Ovary (tissue), 9 donors: ENCODE measurements around the gene FGF3. TPM values are rescaled to one million over a fixed set of nuclear protein-coding genes. Genes with fewer than 3 reads are reported as not detected.
"Not testable (repeated sequence)": the region's sequence is repeated elsewhere in the genome, so short reads cannot be mapped to it uniquely, and the experiment has no call there.

Experiments
- DNase-seq, 5 donors: peaks; one replicate each; pipeline ENCODE4 v3.0.0-alpha.2; 2019 to 2020
- H3K27ac ChIP-seq, 2 donors: fragments of 200-600 bp; one replicate each; pipeline versions ENCODE4 v1.5.1 to v1.8.0; 2019 to 2022
- H3K27me3 ChIP-seq: fragments of 200-600 bp; one replicate; pipeline ENCODE4 v1.8.0; 2022
- H3K36me3 ChIP-seq: fragments of 200-600 bp; sonication (generic); one replicate; pipeline ENCODE4 v1.5.1; 2019
- H3K4me1 ChIP-seq: one replicate; pipeline ENCODE4 v1.8.1; 2013; ENCODE audit warnings: mild to moderate bottlenecking, moderate library complexity; ENCODE audit not compliant: insufficient read depth
- H3K4me3 ChIP-seq: fragments of 200-600 bp; sonication (generic); one replicate; pipeline ENCODE4 v1.5.1; 2017
- H3K9me3 ChIP-seq, 2 donors: fragments of 200-600 bp in 1 of 2; sonication (generic) in 1 of 2; one replicate each; pipeline versions ENCODE4 v1.5.1 to v1.8.1; 2013 to 2019; ENCODE audit warnings: mild to moderate bottlenecking in 1 of 2, moderate library complexity in 1 of 2
- EP300 ChIP-seq: sonication (generic); formaldehyde crosslinking; IDR thresholded peaks from one replicate; pipeline ENCODE4 v1.6.1; 2017; ENCODE audit warnings: antibody characterized with exemption
- POLR2A ChIP-seq: fragments of 450-650 bp; IDR thresholded peaks from one replicate; pipeline ENCODE4 v1.6.1; 2017; ENCODE audit warnings: antibody characterized with exemption, mild to moderate bottlenecking, moderate library complexity
- WGBS, 3 donors: extraction: QIAGEN DNeasy Blood & Tissue Kit in 1 of 3; methylation state at CpG; one replicate each; pipeline versions ENCODE4 v1.1.5 to v1.1.7; 2013 to 2017; 5-methylcytosine and 5-hydroxymethylcytosine counted together
- intact Hi-C, 4 donors: fragments of 100-400 bp; cut with DNase I; formaldehyde crosslinking; loops; one replicate each; pipeline versions ENCODE4 v1.11.0 to v1.15.1; 2022 to 2023
- polyA plus RNA-seq, 2 donors: library from polyadenylated mRNA; stranded (reverse); fragments of 200-250 nt in 1 of 2; fragments of 350-450 nt in 1 of 2; fragmentation: Illumina TruSeq in 1 of 2; extraction: RNeasy Lipid Tissue Mini Kit (QIAGEN cat#74804) in 1 of 2; gene quantifications; one replicate each; pipeline ENCODE4 v1.2.3, GENCODE V29; 2013 to 2014
- total RNA-seq, 7 donors: library from RNA; depleted of rRNA in 2 of 7; stranded (reverse); fragments of >200 nt in 2 of 7; fragmentation: NEBNext Ultra II Directional in 3 of 7; extraction: Animal tissue kit (Norgen Biotek cat#: 25700) in 3 of 7; gene quantifications; one replicate each; pipeline versions ENCODE4 v1.1.0 to v1.2.4, GENCODE V29; 2016 to 2023
- TF ChIP-seq, protein P1 (sequence below), 3 donors: fragments of 450-650 bp in 2 of 3; fragments of 200-600 bp in 1 of 3; IDR thresholded peaks; one replicate each; pipeline versions ENCODE4 v1.5.1 to v1.8.0; 2016 to 2022; ENCODE audit warnings: antibody characterized with exemption in 3 of 3, mild to moderate bottlenecking in 1 of 3
- donor health status: DM: no; HTN: no; CAD: no; lungs with moderate emphysema.
- donor health status: DM: no; HTN: no; CAD: no.
- donor health status: Bipolar disorder and iron deficiency.
- donor health status: DM: yes; HTN: yes; CAD: no.
- donor health status: DM: no; HTN: no; CAD: no.
- donor health status: DM: yes; HTN: yes; CAD: no.

FGF3 gene
- total and polyA plus RNA-seq, 9 donors = not detected

DNA sequence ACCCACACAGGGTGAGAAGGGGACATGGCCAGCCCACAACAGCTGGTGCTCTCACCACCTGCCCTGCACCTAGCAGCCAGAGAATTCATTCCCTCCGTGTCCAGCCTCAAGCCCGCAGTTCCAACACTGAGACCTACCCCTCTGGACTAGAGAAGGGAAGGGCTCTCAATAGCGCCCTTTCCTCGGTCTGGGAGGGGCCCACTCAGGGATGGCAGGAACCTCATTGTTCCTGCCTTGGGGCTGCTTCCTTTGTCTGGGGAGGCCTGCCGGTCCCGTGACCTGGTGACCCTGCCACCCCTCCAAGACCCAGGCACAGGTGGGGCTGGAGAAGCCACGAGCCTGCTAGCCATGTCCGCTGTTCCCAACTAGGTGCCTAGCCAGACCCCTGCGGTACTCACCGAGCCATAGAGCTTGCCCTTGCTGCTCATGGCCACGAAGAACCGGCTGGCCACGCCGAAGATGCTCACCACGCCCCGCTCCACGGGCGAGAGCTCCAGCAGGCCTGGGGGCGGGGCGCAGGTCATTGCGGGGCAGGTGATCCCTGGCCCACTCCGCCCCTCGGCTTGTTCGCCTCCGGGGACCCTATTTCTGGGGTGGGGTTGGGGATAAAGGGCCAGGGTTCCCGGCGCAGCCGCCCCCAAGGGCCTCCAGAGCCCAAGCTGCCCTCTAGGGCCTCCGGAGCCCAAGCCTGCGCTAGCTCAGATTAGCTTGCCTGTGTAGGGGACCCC is 45.4 kb downstream of the FGF3 start:
- Histone ChIP-seq H3K4me3 (no peak overlapping the region), H3K36me3 (no peaks in the 10 kb centered on the region), H3K27me3 (no peaks in the 10 kb centered on the region), H3K4me1 (no peaks in the 10 kb centered on the region), H3K27ac (no peak overlapping the region), H3K9me3 (no peaks in the 10 kb centered on the region)
- intact Hi-C loops = no loop called here
- no peak for DNase-seq
- whole genome bisulfite sequencing, 3 donors = 10 to 17% (median 13%) methylated on average over 27 to 30 of the region's 30 CpGs
- TF ChIP-seq EP300 (no peak), POLR2A (no peak)
- TF ChIP-seq, protein P1, sequence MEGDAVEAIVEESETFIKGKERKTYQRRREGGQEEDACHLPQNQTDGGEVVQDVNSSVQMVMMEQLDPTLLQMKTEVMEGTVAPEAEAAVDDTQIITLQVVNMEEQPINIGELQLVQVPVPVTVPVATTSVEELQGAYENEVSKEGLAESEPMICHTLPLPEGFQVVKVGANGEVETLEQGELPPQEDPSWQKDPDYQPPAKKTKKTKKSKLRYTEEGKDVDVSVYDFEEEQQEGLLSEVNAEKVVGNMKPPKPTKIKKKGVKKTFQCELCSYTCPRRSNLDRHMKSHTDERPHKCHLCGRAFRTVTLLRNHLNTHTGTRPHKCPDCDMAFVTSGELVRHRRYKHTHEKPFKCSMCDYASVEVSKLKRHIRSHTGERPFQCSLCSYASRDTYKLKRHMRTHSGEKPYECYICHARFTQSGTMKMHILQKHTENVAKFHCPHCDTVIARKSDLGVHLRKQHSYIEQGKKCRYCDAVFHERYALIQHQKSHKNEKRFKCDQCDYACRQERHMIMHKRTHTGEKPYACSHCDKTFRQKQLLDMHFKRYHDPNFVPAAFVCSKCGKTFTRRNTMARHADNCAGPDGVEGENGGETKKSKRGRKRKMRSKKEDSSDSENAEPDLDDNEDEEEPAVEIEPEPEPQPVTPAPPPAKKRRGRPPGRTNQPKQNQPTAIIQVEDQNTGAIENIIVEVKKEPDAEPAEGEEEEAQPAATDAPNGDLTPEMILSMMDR (IDR thresholded peaks at IDR 0.05) = no peak

DNA sequence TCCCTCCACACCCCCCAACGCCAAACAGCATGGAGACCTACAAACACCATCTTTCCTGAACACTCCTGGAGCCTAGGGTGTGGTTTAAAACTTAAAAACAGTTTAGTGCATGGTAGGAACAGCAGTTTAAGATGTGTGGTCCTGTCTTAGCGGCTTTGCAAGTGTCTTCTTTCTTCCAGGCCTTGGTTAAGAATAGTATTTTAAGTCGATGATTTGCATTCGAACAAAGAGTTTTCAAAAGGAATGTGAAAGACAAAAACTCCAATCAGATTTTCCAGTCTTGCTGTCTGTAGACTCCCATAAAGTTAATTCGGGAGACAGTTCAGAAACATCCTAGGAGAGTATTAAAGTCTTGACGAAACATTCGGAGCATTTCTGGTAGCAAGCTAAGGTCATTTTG is 47.8 kb downstream of the FGF3 start:
- no peak for DNase-seq
- Histone ChIP-seq H3K9me3 (no peaks in the 10 kb centered on the region), H3K36me3 (no peaks in the 10 kb centered on the region), H3K4me3 (no peak overlapping the region), H3K4me1 (no peaks in the 10 kb centered on the region), H3K27me3 (no peaks in the 10 kb centered on the region), H3K27ac (no peak overlapping the region)
- WGBS, 3 donors = 36 to 37% (median 36%) methylated on average over 7 of the region's 7 CpGs
- intact Hi-C loops = no loop called here
- TF ChIP-seq, protein P1 (IDR thresholded peaks at IDR 0.05) = no peak
- TF ChIP-seq POLR2A (no peak), EP300 (no peak)

DNA sequence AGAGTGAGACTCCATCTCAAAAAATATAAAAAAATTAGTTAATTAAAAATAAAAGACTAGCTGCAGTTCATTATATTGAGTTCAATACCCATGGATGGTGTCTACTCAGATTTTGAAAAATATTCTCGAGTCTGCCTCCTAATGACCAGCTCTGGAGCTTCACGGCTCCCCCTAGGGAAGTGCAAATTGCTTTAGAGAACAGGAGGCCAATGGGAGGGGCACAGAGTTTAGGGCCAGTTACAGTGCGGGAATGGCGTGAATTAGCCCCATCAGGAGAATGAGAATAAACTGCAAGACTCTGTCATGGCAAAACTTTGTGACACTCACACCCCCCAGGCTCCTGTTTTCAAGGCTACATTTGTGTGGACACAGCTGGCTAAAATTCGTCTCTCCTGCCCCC is 48.7 kb downstream of the FGF3 start:
- 22 to 27% (median 24%) methylated on average over 5 of the region's 5 CpGs for WGBS, 3 donors
- TF ChIP-seq EP300 = no peak
- TF ChIP-seq POLR2A = no peak
- TF ChIP-seq, protein P1 (IDR thresholded peaks at IDR 0.05) = no peak
- H3K4me1 ChIP-seq = no peaks in the 10 kb centered on the region
- no peak overlapping the region for H3K27ac ChIP-seq
- no peaks in the 10 kb centered on the region for H3K27me3 ChIP-seq
- DNase-seq = no peak
- no peaks in the 10 kb centered on the region for H3K9me3 ChIP-seq
- intact Hi-C loops = no loop called here
- H3K4me3 ChIP-seq = no peak overlapping the region
- no peaks in the 10 kb centered on the region for H3K36me3 ChIP-seq

DNA sequence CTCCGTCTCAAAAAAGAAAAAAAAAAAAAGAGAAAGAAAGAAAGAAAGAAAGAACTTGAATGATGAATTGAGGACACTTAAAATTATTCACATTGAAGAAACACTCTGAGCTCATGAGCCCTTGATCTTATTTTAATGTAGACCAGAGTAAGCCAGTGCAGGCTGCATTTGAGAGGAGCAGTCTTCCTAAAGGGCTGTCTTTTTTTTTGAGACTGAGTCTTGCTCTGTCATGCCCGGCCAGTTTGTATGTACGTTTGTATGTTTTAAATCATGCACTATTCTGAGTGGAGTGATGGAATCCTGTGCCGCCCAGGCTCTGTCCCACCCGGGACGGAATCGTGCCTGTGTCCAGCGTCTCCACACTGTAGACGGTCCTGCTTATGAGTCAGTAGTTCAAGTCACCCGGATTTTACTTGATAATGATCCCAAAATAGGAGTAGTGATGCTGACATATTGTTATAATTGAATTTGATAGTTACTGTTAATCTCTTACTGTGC is 53.7 kb downstream of the FGF3 start:
- no peak for DNase-seq
- Histone ChIP-seq H3K27me3 (no peaks in the 10 kb centered on the region), H3K36me3 (no peaks in the 10 kb centered on the region), H3K4me3 (no peak overlapping the region), H3K27ac (no peak overlapping the region), H3K4me1 (no peaks in the 10 kb centered on the region), H3K9me3 (no peaks in the 10 kb centered on the region)
- WGBS, 3 donors = 54 to 72% (median 71%) methylated on average over 10 of the region's 10 CpGs
- TF ChIP-seq POLR2A = no peak
- no peak for TF ChIP-seq EP300
- TF ChIP-seq, protein P1 (IDR thresholded peaks at IDR 0.05) = no peak
- intact Hi-C loops = no loop called here

DNA sequence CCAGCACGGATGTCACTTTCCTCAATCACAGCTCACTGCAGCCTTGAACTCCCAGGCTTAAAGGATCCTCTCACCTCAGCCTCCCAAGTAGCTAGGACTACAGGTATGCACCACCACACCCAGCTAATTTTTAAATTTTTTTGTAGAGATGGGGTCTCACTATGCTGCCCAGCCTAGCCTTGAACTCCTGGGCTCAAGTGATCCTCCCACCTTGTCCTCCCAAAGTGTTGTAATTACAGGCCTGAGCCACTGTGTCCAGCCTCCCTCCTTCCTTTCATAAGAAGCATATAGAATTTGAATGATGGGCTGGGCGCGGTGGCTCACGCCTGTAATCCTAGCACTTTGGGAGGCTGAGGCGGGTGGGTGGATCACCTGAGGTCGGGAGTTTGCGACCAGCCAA is 54.3 kb downstream of the FGF3 start:
- H3K9me3 ChIP-seq, H3K27me3 ChIP-seq, H3K27ac ChIP-seq, H3K36me3 ChIP-seq, H3K4me3 ChIP-seq, H3K4me1 ChIP-seq, DNase-seq, intact Hi-C loops: not testable (repeated sequence)
- WGBS, 3 donors = 84 to 95% (median 89%) methylated on average over 7 of the region's 7 CpGs
